Fibroblast of the conjunctiva (primary cell): ENCODE data around the gene DSCAML1.

ENCODE experiments used
- DNase-seq: peaks from one replicate; pipeline ENCODE4 v3.0.0-alpha.2; 2010; ENCODE audit warnings: low read depth

The DSCAML1 gene

GRCh38 chr11:117444711-117445658 is 352.0 kb downstream of the DSCAML1 start:
- DNase-seq = no peak

- DNase-seq = no peak
These were observed 352.8 kb downstream of the DSCAML1 start for GRCh38 chr11:117444256-117444655.

GRCh38 chr11:117443266-117444186 is 353.5 kb downstream of the DSCAML1 start:
- no peak for DNase-seq

- no peak for DNase-seq
These were observed 354.2 kb downstream of the DSCAML1 start for GRCh38 chr11:117442869-117443239.

- no peak for DNase-seq
These were observed 354.8 kb downstream of the DSCAML1 start for GRCh38 chr11:117442049-117442868.

- DNase-seq = no peak
These were observed 355.7 kb downstream of the DSCAML1 start for GRCh38 chr11:117441146-117441975.

- no peak for DNase-seq
These were observed 356.8 kb downstream of the DSCAML1 start for GRCh38 chr11:117440258-117440657.

GRCh38 chr11:117439256-117439655 is 357.8 kb downstream of the DSCAML1 start:
- DNase-seq = no peak

- no peak for DNase-seq
These were observed 358.5 kb downstream of the DSCAML1 start for GRCh38 chr11:117438371-117439000.

GRCh38 chr11:117437791-117438130 is 359.3 kb downstream of the DSCAML1 start:
- no peak for DNase-seq

GRCh38 chr11:117437041-117437790 is 359.8 kb downstream of the DSCAML1 start:
- DNase-seq = no peak

- DNase-seq = no peak
These were observed 361.7 kb downstream of the DSCAML1 start for GRCh38 chr11:117435326-117435725.

GRCh38 chr11:117434481-117434880 is 362.5 kb downstream of the DSCAML1 start:
- no peak for DNase-seq

- DNase-seq = no peak
These were observed 363.3 kb downstream of the DSCAML1 start for GRCh38 chr11:117433717-117434116.

- DNase-seq = no peak
These were observed 365.6 kb downstream of the DSCAML1 start for GRCh38 chr11:117431436-117431835.

- no peak for DNase-seq
These were observed 366.6 kb downstream of the DSCAML1 start for GRCh38 chr11:117430293-117430955.

- DNase-seq = no peak
These were observed 368.2 kb downstream of the DSCAML1 start for GRCh38 chr11:117428856-117429229.

GRCh38 chr11:117428186-117428855 is 368.7 kb downstream of the DSCAML1 start:
- DNase-seq = no peak
